ENCODE measurements around the gene MAP3K4.

DNA sequence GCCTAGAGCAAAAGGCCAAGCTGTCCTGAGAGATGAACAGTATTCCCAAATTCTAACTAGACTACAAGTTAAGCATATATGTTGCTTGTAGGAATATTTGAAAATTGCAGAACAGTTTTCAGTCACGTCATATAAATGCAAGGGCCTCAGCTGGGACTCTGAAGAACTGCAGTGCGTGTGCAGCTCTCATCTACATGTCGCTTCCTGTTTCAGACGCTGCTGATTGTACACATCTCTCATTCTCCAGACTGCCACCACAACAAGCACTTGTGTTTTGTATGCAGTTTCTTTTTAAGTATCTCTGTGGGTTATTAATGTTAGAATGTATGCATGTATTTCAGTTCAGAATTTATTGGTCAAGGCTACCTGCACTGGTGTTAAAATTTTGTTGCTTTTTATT is 119.7 kb downstream of the MAP3K4 start:
- TF ChIP-seq, protein P1, sequence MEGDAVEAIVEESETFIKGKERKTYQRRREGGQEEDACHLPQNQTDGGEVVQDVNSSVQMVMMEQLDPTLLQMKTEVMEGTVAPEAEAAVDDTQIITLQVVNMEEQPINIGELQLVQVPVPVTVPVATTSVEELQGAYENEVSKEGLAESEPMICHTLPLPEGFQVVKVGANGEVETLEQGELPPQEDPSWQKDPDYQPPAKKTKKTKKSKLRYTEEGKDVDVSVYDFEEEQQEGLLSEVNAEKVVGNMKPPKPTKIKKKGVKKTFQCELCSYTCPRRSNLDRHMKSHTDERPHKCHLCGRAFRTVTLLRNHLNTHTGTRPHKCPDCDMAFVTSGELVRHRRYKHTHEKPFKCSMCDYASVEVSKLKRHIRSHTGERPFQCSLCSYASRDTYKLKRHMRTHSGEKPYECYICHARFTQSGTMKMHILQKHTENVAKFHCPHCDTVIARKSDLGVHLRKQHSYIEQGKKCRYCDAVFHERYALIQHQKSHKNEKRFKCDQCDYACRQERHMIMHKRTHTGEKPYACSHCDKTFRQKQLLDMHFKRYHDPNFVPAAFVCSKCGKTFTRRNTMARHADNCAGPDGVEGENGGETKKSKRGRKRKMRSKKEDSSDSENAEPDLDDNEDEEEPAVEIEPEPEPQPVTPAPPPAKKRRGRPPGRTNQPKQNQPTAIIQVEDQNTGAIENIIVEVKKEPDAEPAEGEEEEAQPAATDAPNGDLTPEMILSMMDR (IDR thresholded peaks at IDR 0.05; ENCODE audit: borderline replicate concordance, extremely low read depth, low read length, poor library complexity, severe bottlenecking), result no peak
- TF ChIP-seq EZH2 (IDR thresholded peaks at IDR 0.05; ENCODE audit: borderline replicate concordance, low read depth, low read length, severe bottlenecking), result no peak

Data from DND-41 (cell line).